ENCODE data around the gene SLX9. TPM values are rescaled to one million over a fixed set of nuclear protein-coding genes. Genes with fewer than 3 reads are reported as not detected.

SLX9 gene
- total RNA-seq, 1 donor from 2014 or later = 8.3 TPM

- intact Hi-C loops (cut with DNase I) = no loop called here
- no peak overlapping the region for H3K4me3 ChIP-seq
- H3K36me3 ChIP-seq = no peaks in the 10 kb centered on the region
- DNase-seq (ENCODE audit: extremely low spot score in 2 of 2) = no peak
- no peaks in the 10 kb centered on the region for H3K9me3 ChIP-seq
- H3K4me1 ChIP-seq = no peaks in the 10 kb centered on the region
- TF ChIP-seq CTCF (IDR thresholded peaks at IDR 0.05) (no peak), POLR2AphosphoS5 (IDR thresholded peaks at IDR 0.05; ENCODE audit: insufficient read depth in 1 of 2, low read depth in 1 of 2) (no peak), POLR2A (IDR thresholded peaks at IDR 0.05) (no peak)
- no peak overlapping the region for H3K27ac ChIP-seq
- no peaks in the 10 kb centered on the region for H3K27me3 ChIP-seq
These were observed 43.1 kb upstream of the SLX9 start for GRCh38 chr21:44896561-44897286.

DNA sequence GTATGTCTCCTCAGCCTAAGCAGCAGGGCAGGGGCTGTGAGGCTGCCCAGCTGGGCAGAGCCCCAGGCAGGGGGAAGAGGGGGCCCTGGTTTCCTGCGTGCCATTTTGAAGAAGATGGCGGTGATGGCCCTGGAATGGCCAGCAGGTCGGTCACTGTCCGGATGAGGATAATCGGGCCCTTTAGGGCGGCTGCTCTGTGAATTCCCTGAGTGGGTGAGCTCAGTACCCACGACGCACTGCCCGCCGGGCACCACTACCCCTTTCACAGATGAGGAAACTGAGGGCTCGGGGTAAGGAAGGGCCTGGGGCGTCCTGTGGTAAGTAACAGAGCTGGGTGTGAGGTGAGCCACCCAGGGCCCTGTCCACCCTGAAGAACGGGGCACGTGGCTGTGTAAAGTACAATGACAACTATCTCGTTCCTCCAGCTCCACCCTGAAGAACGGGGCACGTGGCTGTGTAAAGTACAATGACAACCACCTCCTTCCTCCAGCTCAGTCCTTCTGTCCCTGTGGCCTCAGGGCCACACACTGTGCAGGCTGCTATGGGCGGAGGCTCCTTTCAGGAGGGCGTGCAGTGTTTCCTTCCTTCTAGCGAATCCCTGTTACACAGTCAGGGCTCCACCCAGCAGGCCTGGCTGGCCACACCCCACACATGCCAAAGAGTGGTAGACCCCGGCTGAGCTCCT is 42.4 kb upstream of the SLX9 start:
- H3K9me3 ChIP-seq = no peaks in the 10 kb centered on the region
- TF ChIP-seq CTCF (IDR thresholded peaks at IDR 0.05) (no peak), POLR2AphosphoS5 (IDR thresholded peaks at IDR 0.05; ENCODE audit: insufficient read depth in 1 of 2, low read depth in 1 of 2) (no peak), POLR2A (IDR thresholded peaks at IDR 0.05) (no peak)
- H3K4me1 ChIP-seq = no peaks in the 10 kb centered on the region
- intact Hi-C loops (cut with DNase I) = no loop called here
- H3K4me3 ChIP-seq = no peak overlapping the region
- H3K27ac ChIP-seq = no peak overlapping the region
- no peak for DNase-seq (ENCODE audit: extremely low spot score in 2 of 2)
- no peaks in the 10 kb centered on the region for H3K27me3 ChIP-seq
- no peaks in the 10 kb centered on the region for H3K36me3 ChIP-seq

DNA sequence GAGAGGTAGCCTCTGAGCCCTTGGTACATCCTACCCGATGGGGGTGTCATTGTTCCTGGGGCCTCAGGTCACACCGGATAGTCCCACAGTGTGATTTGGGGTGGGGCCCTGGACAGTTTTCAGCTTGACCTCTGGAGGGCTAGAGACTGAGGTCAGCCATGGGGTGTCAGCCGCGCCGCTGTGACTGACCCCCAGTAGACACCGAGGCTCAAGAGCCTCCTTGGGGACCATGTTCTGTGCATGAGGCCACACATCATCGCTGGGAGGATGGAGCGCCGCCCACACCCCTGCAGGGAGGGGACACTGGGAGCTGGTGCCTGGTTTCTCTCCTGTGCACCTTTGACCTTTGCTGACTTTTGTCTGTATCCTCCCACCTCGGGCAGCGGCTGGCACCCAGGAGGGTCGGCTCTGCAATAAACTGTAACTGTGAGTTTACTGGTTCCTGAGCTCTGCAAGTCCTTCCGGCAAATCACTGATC is 41.8 kb upstream of the SLX9 start:
- TF ChIP-seq POLR2A (IDR thresholded peaks at IDR 0.05) (no peak), CTCF (IDR thresholded peaks at IDR 0.05) (no peak), POLR2AphosphoS5 (IDR thresholded peaks at IDR 0.05; ENCODE audit: insufficient read depth in 1 of 2, low read depth in 1 of 2) (no peak)
- intact Hi-C loops (cut with DNase I) = no loop called here
- H3K9me3 ChIP-seq = no peaks in the 10 kb centered on the region
- no peaks in the 10 kb centered on the region for H3K36me3 ChIP-seq
- no peaks in the 10 kb centered on the region for H3K4me1 ChIP-seq
- H3K27ac ChIP-seq = no peak overlapping the region
- H3K27me3 ChIP-seq = no peaks in the 10 kb centered on the region
- DNase-seq (ENCODE audit: extremely low spot score in 2 of 2) = no peak
- no peak overlapping the region for H3K4me3 ChIP-seq

DNA sequence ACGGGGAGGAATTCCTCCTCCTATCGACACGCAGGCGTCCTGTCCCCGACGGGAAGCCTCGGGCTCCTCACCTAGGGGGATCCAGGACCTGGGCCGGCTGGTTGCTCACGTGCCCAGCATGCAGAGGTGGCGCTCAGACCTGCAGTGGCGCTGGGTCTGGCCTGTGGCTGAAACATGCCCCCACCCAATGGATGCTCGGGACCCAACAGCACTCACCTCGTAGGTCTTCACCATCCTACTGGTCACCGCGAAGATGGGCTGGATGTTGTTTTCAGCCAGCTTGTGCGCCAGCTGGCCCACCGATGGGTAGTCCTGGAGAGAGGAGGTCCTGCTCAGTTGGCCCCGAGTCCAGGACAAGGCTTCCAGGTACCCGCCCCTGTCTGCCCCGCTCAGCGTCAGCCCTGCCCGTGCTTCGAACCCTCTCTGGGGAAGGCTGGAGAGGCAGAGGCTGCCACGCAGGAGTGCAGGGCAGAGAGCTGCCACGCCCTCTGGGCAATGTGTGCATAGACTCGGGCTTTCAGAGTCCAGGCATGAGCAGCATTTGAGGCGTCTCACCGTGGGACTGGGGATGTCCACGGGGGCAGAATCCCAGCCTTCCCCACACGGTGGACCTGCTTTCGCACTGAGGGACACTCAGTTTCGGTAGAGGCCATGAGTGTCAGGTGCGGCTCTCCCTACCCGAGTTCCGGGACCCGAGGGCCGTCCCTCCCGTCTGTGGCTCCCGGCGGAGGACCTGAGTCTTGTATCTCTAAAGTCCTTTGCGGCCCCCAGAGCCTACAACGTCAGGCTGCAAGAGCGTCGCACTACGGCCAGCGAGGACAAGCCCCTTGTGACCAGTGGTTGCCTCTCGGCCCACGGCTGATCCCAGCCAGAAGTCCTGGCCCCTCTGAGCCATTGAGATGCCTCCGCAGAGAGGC is 40.7 kb upstream of the SLX9 start:
- DNase-seq (ENCODE audit: extremely low spot score in 2 of 2) = no peak
- Histone ChIP-seq H3K36me3 (no peaks in the 10 kb centered on the region), H3K27ac (no peak overlapping the region), H3K9me3 (no peaks in the 10 kb centered on the region), H3K27me3 (no peaks in the 10 kb centered on the region), H3K4me1 (no peaks in the 10 kb centered on the region), H3K4me3 (no peak overlapping the region)
- TF ChIP-seq CTCF (IDR thresholded peaks at IDR 0.05) (no peak), POLR2AphosphoS5 (IDR thresholded peaks at IDR 0.05; ENCODE audit: insufficient read depth in 1 of 2, low read depth in 1 of 2) (no peak), POLR2A (IDR thresholded peaks at IDR 0.05) (no peak)
- intact Hi-C loops (cut with DNase I) = no loop called here
